DMS79 treated with DMSO at 0.1 percent for 48 hours (cell line): ENCODE results near the gene CENPQ.

Source experiments
- DNase-seq: peaks from one replicate; lab custom pipeline; 2025; lab: John Stamatoyannopoulos, UW

CENPQ gene

DNA sequence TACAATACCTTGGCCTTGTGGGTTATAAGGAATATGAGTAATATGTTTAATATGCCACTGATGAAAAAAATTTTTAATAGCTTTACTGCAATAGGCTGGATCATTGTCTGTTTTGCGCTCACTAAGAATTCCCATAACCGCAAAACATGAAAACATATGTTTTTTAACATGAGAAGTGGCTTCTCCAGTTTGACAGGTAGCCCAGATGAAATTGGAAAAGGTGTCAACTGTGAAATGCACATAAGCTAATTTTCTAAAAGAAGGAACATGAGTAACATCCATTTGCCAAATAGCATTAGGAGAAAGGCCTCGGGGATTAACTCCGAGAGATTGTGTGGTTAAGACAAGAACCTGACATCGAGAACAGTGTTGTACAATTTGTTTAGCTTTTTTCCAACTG, 41.5 kb downstream of the CENPQ start:
- no peak for DNase-seq

DNA sequence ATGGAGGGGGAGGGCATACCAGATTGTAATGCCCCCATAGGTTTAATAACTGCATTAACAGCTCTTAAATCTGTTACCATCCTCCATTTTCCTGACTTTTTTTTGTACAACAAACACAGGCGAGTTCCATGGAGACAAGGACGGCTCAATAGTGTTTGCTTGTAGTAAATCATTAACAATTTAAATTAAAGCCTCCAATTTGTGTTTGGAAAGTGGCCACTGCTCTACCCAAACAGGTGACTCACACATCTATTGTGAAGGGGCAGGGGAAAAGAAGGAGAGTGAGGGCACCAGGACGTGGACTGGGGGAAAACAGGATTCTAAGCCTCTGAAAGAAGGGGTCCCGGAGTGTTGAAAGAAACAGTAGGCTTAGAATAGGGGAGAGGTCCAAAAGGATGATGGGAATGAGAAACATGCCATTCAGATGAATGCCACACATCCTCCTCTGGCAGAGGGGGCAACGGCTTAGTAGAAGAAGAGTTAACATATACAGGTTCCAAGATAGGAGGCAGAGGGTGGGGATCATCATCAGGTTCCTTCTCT, 43.5 kb downstream of the CENPQ start:
- DNase-seq, result no peak

GRCh38 chr6:49509342-49509741, 46.2 kb downstream of the CENPQ start:
- DNase-seq, result no peak

- no peak for DNase-seq
Measured at GRCh38 chr6:49513153-49513989, 50.2 kb downstream of the CENPQ start.

GRCh38 chr6:49514571-49515484, 51.7 kb downstream of the CENPQ start:
- DNase-seq, result no peak

DNA sequence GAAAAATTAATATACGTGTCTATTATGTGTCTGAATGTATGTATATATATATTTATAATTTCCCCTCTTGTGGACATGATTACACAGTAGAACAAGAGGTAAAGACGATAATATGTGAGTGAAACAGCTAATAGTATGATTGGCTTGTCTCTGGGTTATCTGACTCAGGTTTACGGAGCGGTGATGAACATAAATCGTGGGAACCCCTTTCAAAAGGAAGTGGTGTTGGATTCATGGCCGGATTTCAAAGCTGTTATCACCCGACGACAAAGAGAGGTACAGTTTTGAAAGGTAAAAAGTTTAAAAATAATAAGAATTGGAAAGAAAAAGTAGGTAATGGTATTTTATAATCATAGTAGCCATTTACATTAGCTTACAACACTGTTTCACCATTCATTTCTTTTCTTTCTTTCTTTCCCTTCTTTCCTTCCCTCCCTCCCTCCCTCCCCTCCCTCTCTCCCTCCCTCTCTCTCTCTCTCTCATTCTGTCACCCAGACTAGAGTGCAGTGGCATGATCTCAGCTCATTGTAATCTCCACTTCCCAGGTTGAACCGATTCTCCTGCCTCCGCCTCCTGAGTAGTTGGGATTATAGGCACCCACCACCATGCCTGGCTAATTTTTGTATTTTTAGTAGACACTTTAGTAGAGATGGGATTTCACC, 52.4 kb downstream of the CENPQ start:
- no peak for DNase-seq

GRCh38 chr6:49516147-49516505, 53.0 kb downstream of the CENPQ start:
- no peak for DNase-seq

DNA sequence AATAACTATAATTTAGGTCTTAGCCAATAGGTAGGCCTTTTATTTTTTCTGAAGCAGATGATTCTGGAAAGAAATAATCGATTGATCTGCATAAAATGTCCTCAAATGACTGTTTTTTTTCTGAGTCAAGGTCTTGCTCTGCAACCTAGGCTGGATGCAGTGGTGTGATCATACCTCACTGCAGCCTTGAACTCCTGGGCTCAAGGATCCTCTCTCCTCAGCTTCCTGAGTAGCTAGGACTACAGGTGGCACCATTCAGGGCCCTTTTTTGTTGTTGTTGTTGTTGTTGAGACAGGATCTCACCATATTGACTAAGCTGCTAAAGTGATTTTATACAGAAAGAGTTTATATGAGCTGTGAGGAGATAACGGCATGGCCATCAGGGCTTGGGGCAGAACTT, 54.7 kb downstream of the CENPQ start:
- no peak for DNase-seq

- no peak for DNase-seq
Measured at GRCh38 chr6:49519660-49520059, 56.5 kb downstream of the CENPQ start.

GRCh38 chr6:49522710-49523593, 59.8 kb downstream of the CENPQ start:
- no peak for DNase-seq

GRCh38 chr6:49523901-49524300, 60.7 kb downstream of the CENPQ start:
- no peak for DNase-seq

GRCh38 chr6:49524541-49524940, 61.4 kb downstream of the CENPQ start:
- no peak for DNase-seq

DNA sequence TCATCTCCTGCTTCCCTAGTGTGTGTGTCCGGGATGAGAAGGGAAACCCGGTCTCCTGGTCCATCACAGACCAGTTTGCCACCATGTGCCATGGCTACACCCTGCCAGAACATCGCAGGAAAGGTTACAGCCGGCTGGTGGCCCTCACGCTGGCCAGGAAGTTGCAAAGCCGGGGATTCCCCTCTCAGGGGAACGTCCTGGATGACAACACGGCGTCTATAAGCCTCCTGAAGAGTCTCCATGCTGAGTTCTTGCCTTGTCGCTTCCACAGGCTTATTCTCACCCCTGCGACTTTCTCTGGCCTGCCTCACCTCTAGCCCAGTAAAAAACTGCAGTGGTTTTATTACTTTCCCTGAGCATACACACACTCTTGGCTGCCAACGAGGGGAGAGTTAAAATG, 63.4 kb downstream of the CENPQ start:
- DNase-seq, result no peak

GRCh38 chr6:49527320-49527719, 64.2 kb downstream of the CENPQ start:
- DNase-seq, result no peak

GRCh38 chr6:49528571-49528970, 65.4 kb downstream of the CENPQ start:
- no peak for DNase-seq

DNA sequence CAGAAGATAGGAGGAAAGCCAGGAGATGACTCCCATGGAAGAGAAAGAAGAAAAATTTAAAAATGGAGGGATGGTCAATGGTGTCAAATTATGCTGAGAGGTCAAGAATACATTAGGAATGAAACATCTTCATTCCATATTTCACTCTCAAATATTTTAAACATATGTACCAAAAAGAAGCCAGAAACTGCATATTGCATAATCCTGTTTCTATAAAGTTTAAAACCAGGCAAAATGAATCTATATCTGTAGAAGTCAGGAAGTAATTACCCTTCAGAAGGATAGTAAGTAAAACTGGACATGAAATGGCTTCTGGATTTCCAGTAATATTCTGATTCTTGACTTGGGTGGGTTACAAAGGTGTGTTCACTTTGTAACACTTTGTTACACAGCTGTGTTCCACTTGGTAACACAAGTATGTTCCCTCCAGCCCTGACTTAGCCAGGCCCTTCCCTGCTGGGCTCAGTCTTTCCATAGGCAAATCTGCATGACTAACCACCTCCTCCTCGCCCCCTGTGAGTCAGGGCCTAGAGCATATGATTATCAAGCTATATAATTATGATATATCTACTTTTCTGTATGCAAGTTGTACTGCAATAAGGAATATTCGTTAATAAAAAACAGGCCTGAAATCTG, 67.1 kb downstream of the CENPQ start:
- DNase-seq, result no peak

DNA sequence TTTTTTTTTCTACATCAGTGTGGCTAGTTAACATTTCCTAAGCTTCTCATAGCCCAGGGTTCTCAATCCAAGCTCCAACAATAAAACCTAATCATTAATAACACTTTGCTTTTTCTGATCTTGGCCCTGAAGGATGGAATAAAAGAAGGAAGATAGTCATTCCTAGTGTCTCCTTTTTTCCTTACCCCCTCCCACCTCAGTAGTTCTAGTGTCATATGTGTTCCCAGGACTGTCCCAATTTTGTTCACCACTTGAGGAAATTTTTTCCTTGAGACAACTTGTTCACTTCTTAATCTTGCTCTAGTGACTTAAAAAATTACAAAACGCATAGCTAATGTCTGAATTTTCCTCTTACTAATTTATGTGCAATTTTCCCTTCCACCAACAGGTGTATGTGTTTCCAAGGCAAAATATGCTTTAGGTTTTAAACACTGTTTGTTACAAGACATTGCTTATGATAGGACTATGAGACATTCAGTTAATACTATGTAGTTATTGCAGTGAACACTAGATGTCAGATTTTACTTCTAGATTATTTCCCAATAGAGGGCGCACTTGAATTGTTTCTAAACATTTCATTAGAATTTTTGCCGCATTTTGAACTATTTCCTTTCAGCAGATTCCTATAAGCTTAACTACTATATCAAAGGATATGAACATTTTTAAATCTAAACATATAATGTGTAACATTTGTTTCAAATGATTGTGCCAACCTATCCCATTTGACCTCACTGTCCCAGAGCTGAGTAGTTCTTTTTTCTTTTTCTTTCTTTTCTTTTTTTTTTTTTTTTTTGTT, 68.8 kb downstream of the CENPQ start:
- peak; percentile 69 for DNase-seq

- DNase-seq, result no peak
Measured at GRCh38 chr6:49535795-49536194, 72.6 kb downstream of the CENPQ start.

GRCh38 chr6:49539102-49539501, 75.9 kb downstream of the CENPQ start:
- DNase-seq, result no peak

GRCh38 chr6:49540614-49541013, 77.4 kb downstream of the CENPQ start:
- DNase-seq, result no peak
